ENCODE results near the gene KIF23.
"Not testable (repeated sequence)": the region's sequence is repeated elsewhere in the genome, so short reads cannot be mapped to it uniquely, and the experiment has no call there.

The KIF23 gene

DNA sequence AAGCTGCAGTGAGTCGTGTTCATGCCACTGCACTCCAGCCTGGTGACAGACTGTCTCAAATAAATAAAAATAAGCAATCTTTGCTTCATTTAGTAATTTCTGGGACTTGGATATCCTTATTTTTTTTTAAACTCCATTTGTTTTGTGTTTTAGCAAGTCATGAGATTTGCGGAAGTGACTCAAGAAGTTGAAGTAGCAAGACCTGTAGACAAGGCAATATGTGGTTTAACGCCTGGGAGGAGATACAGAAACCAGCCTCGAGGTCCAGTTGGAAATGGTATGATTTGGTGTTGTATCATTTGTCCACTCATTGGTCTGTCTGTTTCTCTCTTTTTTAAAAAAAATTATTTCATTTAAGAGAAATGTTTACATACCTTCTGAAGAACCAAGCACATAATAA lies 21.8 kb downstream of the KIF23 start:
- peaks cover 46% of the 10 kb centered on the region for H3K36me3 Mint-ChIP-seq (ENCODE audit: low read depth)

DNA sequence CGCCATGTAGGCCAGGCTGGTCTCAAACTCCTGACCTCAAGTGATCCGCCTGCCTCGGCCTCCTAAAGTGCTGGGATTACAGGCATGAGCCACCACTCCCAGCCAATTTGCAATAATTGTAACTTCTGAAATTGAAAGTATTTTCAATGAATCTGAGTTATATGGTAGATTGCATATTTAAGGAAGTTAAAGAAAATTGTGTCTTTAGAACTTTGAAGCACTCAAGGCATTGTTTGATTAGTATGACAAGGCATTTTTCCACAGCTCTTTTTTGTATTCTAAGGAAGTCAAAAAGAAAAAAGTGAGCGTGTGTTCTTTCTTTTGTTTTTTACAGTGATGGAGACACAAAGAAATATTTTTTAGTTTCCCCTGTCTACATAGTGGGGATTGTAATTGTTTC lies 22.8 kb downstream of the KIF23 start:
- Mint-ChIP-seq H3K36me3 (ENCODE audit: low read depth) (peaks cover 48% of the 10 kb centered on the region), H3K27me3 (ENCODE audit: low read depth) (no peaks in the 10 kb centered on the region)

More for the DNA sequence above, 21.8 kb downstream of the KIF23 start:
- no peak overlapping the region for H3K4me3 Mint-ChIP-seq
- no peaks in the 10 kb centered on the region for H3K27me3 Mint-ChIP-seq (ENCODE audit: low read depth)
- no peaks in the 10 kb centered on the region for H3K9me3 Mint-ChIP-seq
- H3K4me1 Mint-ChIP-seq (ENCODE audit: low read depth): peaks cover 2% of the 10 kb centered on the region
- no peak overlapping the region for H3K27ac Mint-ChIP-seq

DNA sequence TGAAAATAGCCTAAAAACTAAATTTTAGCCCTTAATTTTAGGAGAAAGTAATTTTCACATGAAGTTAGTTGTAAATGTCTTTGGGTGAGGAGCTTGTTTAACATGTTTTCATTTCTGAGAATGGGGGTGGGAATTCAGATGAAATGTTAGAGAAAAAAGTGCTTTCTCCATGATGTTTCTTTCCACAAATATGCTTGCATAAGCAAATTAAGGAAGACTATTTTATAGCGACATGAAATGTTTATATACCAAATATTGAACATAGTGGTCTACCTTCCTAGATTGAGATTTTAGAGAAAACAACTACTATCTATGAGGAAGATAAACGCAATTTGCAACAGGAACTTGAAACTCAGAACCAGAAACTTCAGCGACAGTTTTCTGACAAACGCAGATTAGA lies 25.5 kb downstream of the KIF23 start:
- Mint-ChIP-seq H3K4me3 (no peak overlapping the region), H3K9me3 (no peaks in the 10 kb centered on the region), H3K4me1 (ENCODE audit: low read depth) (peaks cover 20% of the 10 kb centered on the region), H3K27ac (no peak overlapping the region), H3K27me3 (ENCODE audit: low read depth) (no peaks in the 10 kb centered on the region), H3K36me3 (ENCODE audit: low read depth) (peaks cover 48% of the 10 kb centered on the region)

More for the DNA sequence above, 22.8 kb downstream of the KIF23 start:
- Mint-ChIP-seq H3K4me3 (no peak overlapping the region), H3K27ac (no peak overlapping the region), H3K9me3 (no peaks in the 10 kb centered on the region), H3K4me1 (ENCODE audit: low read depth) (peaks cover 2% of the 10 kb centered on the region)

DNA sequence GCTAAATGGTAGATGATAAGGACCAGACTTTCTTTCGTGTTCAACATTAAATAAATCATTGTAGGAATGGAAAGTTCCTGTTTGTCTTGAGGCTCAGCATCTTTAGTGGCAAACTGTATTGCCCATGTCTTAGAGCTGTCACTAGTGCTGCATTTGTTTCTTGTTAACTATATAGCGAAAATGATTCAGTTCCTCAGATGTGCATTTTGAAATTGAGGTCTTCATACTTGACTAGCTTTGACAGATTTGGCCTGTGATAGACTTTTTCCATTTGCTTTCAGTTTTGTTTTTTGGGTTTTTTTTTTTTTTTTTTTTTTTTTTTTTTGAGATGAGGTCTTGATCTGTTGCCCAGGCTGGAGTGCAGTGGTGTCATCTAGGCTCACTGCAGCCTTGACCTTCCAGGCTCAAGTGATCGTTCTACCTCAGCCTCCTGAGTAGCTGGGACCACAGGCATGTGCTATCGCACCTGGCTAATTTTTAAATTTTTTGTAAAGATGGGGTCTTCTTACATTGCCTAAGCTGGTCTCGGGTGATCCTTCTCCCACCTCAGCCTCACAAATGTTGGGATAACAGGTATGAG lies 29.0 kb downstream of the KIF23 start:
- Mint-ChIP-seq H3K36me3 (ENCODE audit: low read depth) (peaks cover 48% of the 10 kb centered on the region), H3K27me3 (ENCODE audit: low read depth) (no peaks in the 10 kb centered on the region), H3K27ac (peak overlapping the region; percentile 79)

DNA sequence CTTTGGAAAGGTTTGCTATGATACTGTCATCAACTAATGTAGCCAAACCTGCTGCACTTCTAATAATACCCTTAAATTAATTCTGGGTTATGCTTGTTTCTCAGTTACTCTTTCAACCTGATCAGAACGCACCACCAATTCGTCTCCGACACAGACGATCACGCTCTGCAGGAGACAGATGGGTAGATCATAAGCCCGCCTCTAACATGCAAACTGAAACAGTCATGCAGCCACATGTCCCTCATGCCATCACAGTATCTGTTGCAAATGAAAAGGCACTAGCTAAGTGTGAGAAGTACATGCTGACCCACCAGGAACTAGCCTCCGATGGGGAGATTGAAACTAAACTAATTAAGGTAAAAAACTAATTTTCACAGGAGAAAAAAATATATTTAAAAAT lies 30.5 kb downstream of the KIF23 start:
- Mint-ChIP-seq H3K4me1 (ENCODE audit: low read depth) (peaks cover 22% of the 10 kb centered on the region), H3K27me3 (ENCODE audit: low read depth) (no peaks in the 10 kb centered on the region), H3K4me3 (no peak overlapping the region), H3K27ac (no peak overlapping the region), H3K36me3 (ENCODE audit: low read depth) (peaks cover 45% of the 10 kb centered on the region), H3K9me3 (no peaks in the 10 kb centered on the region)

More for the DNA sequence above, 29.0 kb downstream of the KIF23 start:
- Mint-ChIP-seq H3K9me3 (no peaks in the 10 kb centered on the region), H3K4me1 (ENCODE audit: low read depth) (peaks cover 22% of the 10 kb centered on the region), H3K4me3 (peak overlapping the region; percentile 65)

DNA sequence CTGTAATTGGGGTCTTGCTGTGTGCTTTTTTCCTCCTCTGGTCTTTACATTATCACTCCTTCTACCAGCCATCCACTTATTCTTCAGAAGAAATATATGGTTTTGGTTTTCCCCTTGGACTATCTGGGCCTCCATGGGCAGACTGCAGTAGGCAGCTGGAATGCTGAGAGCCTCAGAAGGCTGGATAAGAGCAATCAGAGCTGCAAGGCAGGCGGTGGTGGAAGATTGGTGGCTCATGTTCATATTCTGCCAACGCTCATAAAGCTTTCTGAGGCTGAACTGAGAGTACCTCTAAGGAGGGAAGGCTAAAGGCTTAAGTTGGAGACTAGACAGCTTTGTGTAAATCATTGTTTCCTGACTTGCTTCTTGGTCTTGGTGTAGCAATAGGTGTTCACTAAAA lies 32.8 kb downstream of the KIF23 start:
- Mint-ChIP-seq H3K27ac (no peak overlapping the region), H3K27me3 (ENCODE audit: low read depth) (no peaks in the 10 kb centered on the region), H3K4me3 (no peak overlapping the region), H3K4me1 (ENCODE audit: low read depth) (peaks cover 22% of the 10 kb centered on the region), H3K9me3 (no peaks in the 10 kb centered on the region), H3K36me3 (ENCODE audit: low read depth) (peaks cover 31% of the 10 kb centered on the region)

DNA sequence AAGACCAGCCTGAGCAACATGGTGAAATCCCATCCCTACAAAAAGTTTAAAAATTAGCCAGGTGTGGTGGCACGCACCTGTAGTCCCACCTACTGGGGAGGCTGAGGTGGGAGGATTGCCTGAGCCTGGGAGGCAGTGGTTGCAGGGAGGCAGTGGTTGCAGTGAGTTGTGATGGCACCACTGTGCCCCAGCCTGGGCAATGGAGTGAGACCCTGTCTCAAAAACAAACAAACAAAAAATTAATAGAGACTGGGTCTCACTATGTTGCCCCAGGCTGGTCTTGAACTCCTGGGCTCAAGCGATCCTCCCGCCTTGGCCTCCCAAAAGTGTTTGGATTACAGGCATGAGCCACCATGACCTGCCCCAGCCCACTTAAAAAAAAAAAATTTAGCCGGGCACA lies 36.1 kb downstream of the KIF23 start:
- not testable (repeated sequence) for H3K27ac Mint-ChIP-seq; H3K27me3 Mint-ChIP-seq (ENCODE audit: low read depth); H3K4me3 Mint-ChIP-seq; H3K9me3 Mint-ChIP-seq
- Mint-ChIP-seq H3K4me1 (ENCODE audit: low read depth) (peaks cover 29% of the 10 kb centered on the region), H3K36me3 (ENCODE audit: low read depth) (peaks cover 45% of the 10 kb centered on the region)

DNA sequence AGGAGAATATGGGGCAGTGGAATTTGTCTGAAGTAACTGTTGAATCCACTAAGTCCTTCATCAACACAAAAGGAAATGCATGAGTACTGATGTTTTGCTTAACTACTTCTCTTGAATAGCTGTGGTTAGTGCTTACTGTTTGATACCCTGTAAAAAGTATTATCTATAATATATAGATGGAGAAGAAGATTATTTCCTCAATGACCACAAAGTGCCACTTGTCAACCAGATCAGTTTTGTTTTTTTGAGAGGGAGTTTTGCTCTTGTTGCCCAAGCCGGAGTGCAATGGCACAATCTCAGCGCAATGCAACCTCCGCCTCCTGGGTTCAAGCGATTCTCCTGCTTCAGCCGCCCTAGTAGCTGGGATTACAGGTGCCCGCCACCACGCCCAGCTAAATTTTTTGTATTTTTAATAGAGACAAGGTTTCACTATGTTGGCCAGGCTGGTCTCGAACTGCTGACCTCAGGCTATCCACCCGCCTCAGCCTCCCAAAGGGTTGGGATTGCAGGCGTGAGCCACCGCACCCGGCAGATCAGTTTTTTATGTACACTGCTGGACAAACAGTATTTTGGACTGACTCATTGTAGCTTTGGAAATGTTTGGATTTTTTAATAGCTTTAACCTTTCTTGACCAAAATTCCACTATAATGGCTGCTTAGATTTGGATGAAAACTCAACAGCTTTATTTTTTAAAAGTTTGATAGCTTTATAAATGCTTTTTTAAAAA lies 37.0 kb downstream of the KIF23 start:
- Mint-ChIP-seq H3K36me3 (ENCODE audit: low read depth) (peaks cover 47% of the 10 kb centered on the region), H3K27me3 (ENCODE audit: low read depth) (no peaks in the 10 kb centered on the region), H3K9me3 (no peaks in the 10 kb centered on the region), H3K4me3 (peak overlapping the region; percentile 99), H3K4me1 (ENCODE audit: low read depth) (peaks cover 36% of the 10 kb centered on the region), H3K27ac (peak overlapping the region; percentile 100)

DNA sequence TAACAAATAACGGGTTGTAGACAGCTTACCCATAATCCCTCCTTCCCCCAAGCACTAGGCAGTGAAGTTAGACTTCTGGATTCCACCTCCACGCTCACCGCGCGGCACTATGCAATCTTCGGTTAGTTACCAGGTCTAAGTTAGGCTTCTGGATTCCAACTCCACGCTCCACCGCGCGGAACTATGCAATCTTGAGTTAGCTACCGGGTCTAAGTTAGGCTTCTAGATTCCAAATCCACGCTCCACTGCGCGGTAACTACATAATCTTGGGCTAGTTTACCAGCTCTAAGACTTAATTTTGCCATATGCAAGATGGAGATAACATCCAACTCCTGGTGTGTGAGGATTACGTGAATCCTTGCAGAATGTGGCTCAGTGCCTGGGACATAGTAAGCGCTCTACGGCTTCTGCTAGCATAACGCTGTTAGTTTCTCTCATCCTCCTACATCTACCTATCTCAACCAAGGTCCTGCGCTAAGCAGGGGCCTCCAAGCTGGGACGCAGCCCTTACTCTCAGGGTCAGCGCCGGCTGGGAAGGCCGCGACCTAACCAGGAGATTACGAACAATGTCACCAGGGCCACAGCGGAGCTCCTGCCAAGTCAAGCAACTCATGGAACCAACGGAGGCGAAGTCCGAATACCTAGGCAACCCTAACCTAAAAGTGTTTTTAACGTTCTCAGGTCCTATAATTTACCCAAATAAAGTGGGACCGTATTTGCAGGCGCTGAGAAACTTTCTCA lies 38.0 kb downstream of the KIF23 start:
- Mint-ChIP-seq H3K9me3 (no peaks in the 10 kb centered on the region), H3K27me3 (ENCODE audit: low read depth) (no peaks in the 10 kb centered on the region), H3K27ac (peak overlapping the region; percentile 100), H3K36me3 (ENCODE audit: low read depth) (peaks cover 43% of the 10 kb centered on the region), H3K4me3 (peak overlapping the region; percentile 99), H3K4me1 (ENCODE audit: low read depth) (peaks cover 39% of the 10 kb centered on the region)

DNA sequence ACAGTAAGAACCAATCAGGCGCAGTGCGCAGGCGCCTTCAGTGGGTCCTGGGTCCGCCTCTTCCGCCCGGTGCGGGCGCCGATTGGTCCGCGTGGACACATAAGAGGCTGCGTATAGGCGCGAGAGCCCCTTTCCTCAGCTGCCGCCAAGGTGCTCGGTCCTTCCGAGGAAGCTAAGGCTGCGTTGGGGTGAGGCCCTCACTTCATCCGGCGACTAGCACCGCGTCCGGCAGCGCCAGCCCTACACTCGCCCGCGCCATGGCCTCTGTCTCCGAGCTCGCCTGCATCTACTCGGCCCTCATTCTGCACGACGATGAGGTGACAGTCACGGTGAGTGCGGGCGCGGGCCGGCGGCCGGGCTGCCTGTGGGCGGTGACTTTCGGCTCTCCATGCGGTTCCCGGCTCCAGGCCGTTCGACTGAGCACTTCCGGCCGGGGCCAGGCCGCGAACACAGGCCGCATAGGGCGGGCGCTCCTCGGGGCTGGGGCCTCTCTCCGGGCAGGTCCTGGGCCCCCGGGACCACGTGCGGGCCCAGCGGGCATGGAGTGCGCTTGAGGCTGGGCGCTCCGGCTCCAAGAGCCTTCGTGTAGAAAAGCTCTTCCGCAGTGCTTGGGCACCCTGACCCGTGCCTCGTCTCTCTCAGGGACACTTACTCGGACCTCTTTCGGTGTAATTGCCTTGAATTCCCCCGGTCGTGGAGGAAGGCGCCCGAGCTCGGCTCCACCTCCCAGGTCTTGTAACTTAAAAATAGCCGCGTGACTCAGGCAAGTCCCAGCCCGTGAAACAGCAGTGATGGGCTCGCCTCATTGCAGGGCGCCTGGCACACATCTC lies 38.8 kb downstream of the KIF23 start, which contains the start of gene RPLP1:
RPLP1 (plus strand) TSS at position 127 of the 830 bp plus-strand sequence; CDS start at position 258, 131 bp downstream.
- peak within 1 kb of the TSS; percentile 99 for H3K4me3 Mint-ChIP-seq
- peak within 1 kb of the TSS; percentile 100 for H3K27ac Mint-ChIP-seq
- H3K4me1 Mint-ChIP-seq (ENCODE audit: low read depth): peaks cover 39% of the 10 kb centered on the region
- H3K9me3 Mint-ChIP-seq: no peaks in the 10 kb centered on the region
- H3K27me3 Mint-ChIP-seq (ENCODE audit: low read depth): no peaks in the 10 kb centered on the region
- H3K36me3 Mint-ChIP-seq (ENCODE audit: low read depth): peaks cover 49% of the 10 kb centered on the region

DNA sequence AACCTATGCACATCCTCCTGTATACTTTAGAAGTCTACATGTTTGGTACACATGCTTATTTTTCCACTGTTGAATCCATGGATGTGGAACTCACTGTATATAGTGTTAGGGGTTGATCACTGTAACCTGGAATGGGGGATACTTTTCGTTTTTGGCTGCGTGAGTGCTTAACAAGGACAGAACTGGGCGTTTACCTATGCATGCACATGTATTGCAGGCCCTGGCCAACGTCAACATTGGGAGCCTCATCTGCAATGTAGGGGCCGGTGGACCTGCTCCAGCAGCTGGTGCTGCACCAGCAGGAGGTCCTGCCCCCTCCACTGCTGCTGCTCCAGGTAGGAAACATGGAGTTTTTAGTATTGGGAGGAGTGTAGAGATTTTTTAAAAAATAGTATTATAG lies 40.8 kb downstream of the KIF23 start:
- Mint-ChIP-seq H3K4me1 (ENCODE audit: low read depth) (peaks cover 39% of the 10 kb centered on the region), H3K27me3 (ENCODE audit: low read depth) (no peaks in the 10 kb centered on the region), H3K27ac (no peak overlapping the region), H3K4me3 (peak overlapping the region; percentile 99), H3K36me3 (ENCODE audit: low read depth) (peaks cover 48% of the 10 kb centered on the region), H3K9me3 (no peaks in the 10 kb centered on the region)

DNA sequence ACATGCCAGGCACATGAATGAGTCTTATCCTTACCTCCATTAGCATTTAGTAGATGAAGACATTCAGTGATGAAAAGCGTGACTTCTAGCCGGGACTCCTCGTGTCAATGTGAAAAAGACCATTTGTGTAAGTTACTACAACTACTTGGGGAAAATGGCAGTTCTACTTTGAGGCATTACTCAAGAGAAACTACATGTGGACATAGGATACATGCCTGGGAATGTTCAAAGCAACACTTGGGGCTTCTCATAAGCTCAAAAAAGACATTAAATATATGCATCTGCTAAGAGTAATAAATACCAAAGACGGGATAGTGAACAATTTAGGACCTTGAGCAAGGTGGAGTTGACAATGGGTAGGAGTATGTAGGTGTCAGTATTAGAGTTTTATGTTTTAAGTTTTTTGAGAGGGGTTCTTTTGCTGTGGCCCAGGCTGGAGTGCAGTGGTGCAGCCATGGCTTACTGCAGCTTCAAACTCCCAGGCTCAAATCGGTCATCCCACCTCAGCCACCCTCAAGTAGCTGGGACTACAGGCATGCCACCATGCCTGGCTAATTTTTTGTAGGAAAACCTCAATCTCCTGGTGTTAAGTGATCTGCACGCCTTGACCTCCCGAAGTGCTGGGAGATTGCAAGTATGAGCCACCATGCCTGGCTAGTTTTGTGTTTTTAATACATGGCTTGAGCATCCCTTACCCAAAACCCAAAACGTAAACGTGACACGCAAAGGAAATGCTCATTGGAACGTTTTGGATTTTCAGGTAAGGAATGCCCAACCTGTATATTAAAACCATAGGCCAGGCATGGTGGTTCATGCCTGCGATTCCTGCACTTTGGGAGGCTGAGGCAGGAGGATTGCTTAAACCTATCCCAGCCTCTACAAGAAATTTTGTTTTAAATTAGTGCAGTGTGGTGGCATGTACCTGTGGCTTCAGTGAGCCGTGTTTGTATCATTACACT lies 42.3 kb downstream of the KIF23 start:
- H3K27me3 Mint-ChIP-seq (ENCODE audit: low read depth): no peaks in the 10 kb centered on the region
- peak overlapping the region; percentile 62 for H3K27ac Mint-ChIP-seq
- peaks cover 48% of the 10 kb centered on the region for H3K36me3 Mint-ChIP-seq (ENCODE audit: low read depth)
- H3K9me3 Mint-ChIP-seq: no peaks in the 10 kb centered on the region
- peaks cover 39% of the 10 kb centered on the region for H3K4me1 Mint-ChIP-seq (ENCODE audit: low read depth)
- no peak overlapping the region for H3K4me3 Mint-ChIP-seq
